OCI-LY3 (cell line): Measurements from ENCODE around the gene RAB25.

Experiments used
- H2AFZ ChIP-seq: fragments of 200-600, 300-600 bp; shearing (Covaris generic); 2 replicates; pipeline ENCODE4 v1.6.0; 2014; ENCODE audit warnings: antibody characterized with exemption, low read depth, low read length
- H3K27ac ChIP-seq: fragments of 200-600, 300-600 bp; sonication (generic); 2 replicates; pipeline ENCODE4 v1.5.1; 2014; ENCODE audit warnings: mild to moderate bottlenecking, low read length, moderate library complexity, mixed read lengths
- H3K27me3 ChIP-seq: fragments of 200-600, 300-600 bp; sonication (generic); 2 replicates; pipeline ENCODE4 v1.6.1; 2014; ENCODE audit warnings: low read depth, low read length, mixed read lengths
- H3K36me3 ChIP-seq: fragments of 200-600, 300-600 bp; sonication (generic); replicated peaks from 2 replicates; pipeline ENCODE3; 2014; ENCODE audit warnings: low read depth, low read length, mixed read lengths
- H3K4me1 ChIP-seq: fragments of 300-600, 200-600 bp; sonication (generic); 2 replicates; pipeline ENCODE4 v1.6.1; 2014; ENCODE audit warnings: low read length, mixed read lengths
- H3K4me2 ChIP-seq: fragments of 200-600, 300-600 bp; sonication (generic); 2 replicates; pipeline ENCODE4 v1.6.1; 2014; ENCODE audit warnings: low read length, mixed read lengths
- H3K4me3 ChIP-seq: fragments of 300-600, 200-600 bp; sonication (generic); 2 replicates; pipeline ENCODE4 v1.5.1; 2014; ENCODE audit warnings: antibody characterized with exemption, mild to moderate bottlenecking, low read length, moderate library complexity
- H3K79me2 ChIP-seq: fragments of 300-600, 200-600 bp; shearing (Covaris generic); 2 replicates; pipeline ENCODE4 v1.6.1; 2014; ENCODE audit warnings: mild to moderate bottlenecking, low read length, mixed read lengths
- H3K9ac ChIP-seq: fragments of 300-600, 200-600 bp; shearing (Covaris generic); 2 replicates; pipeline ENCODE4 v1.6.0; 2014; ENCODE audit warnings: mild to moderate bottlenecking, low read length, moderate library complexity
- H3K9me3 ChIP-seq: fragments of 200-600, 300-600 bp; shearing (Covaris generic); 2 replicates; pipeline ENCODE4 v1.6.1; 2014; ENCODE audit warnings: low read length, mixed read lengths; ENCODE audit not compliant: insufficient read depth
- H4K20me1 ChIP-seq: fragments of 200-600, 300-600 bp; sonication (generic); 2 replicates; pipeline ENCODE4 v1.6.1; 2016; ENCODE audit warnings: low read length, mixed read lengths; ENCODE audit not compliant: insufficient read depth
- CTCF ChIP-seq: fragments of 200-600, 300-600 bp; sonication (generic); IDR thresholded peaks from 2 replicates; pipeline ENCODE4 v1.5.1; 2014; ENCODE audit warnings: antibody characterized with exemption, low read length, low read depth
- EZH2phosphoT487 ChIP-seq: fragments of 200-600 bp; shearing (Covaris generic); IDR thresholded peaks from 2 replicates; pipeline ENCODE4 v1.6.1; 2018; ENCODE audit warnings: antibody characterized with exemption, mixed run types, low read depth

RAB25 gene

GRCh38 chr1:156099282-156099681 lies 38.3 kb downstream of the RAB25 start:
- Histone ChIP-seq H3K4me1 (peaks cover 47% of the 10 kb centered on the region), H3K9ac (no peak overlapping the region), H2AFZ (no peak overlapping the region), H3K27me3 (peaks cover 21% of the 10 kb centered on the region), H3K4me2 (no peak overlapping the region), H3K36me3 (no peaks in the 10 kb centered on the region), H3K79me2 (no peaks in the 10 kb centered on the region), H3K9me3 (no peaks in the 10 kb centered on the region), H3K4me3 (no peak overlapping the region), H4K20me1 (peaks cover 6% of the 10 kb centered on the region), H3K27ac (no peak overlapping the region)
- no peak for TF ChIP-seq EZH2phosphoT487
- no peak for TF ChIP-seq CTCF

DNA sequence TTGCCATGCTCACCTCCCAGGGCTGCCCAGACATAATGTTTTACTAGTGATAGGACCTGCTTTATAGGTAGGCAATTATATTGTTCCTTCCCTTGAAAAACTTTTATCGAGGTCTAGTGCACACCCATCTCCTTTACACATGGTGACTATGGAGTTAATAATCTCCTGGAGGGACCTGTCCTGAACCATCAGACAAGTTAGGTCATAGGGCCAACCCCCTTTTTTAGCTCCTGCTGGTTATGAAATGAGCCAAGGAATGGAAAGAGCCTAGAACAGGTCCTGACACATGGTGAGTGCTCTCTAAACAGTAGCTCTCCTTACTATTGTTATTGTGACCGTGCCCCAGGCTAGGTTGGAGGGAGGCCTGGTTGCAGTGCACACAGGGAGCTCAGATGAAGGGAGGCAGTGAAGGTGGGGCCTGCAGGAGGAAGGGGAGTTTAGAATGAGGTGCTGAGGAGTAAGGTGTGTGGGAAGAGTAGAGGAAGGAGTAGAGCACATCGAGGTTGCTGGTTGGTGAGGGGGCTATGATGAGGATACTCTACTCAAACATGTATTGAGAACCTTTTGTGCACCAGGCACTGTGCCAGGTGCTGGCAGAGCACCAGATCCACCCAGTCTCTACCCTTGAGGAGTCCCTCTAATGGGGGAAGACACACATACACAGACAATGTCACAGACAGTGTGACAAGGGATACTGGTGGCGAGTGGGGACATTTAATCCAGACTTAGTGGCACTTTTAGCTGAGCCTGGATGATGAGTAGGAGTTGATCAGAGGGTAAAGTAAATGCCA lies 39.4 kb downstream of the RAB25 start:
- no peak overlapping the region for H3K4me2 ChIP-seq
- peaks cover 6% of the 10 kb centered on the region for H4K20me1 ChIP-seq
- H3K4me1 ChIP-seq: peaks cover 58% of the 10 kb centered on the region
- no peak overlapping the region for H3K9ac ChIP-seq
- no peak overlapping the region for H3K27ac ChIP-seq
- H3K36me3 ChIP-seq: no peaks in the 10 kb centered on the region
- no peak overlapping the region for H3K4me3 ChIP-seq
- peaks cover 21% of the 10 kb centered on the region for H3K27me3 ChIP-seq
- no peaks in the 10 kb centered on the region for H3K9me3 ChIP-seq
- H3K79me2 ChIP-seq: no peaks in the 10 kb centered on the region
- no peak overlapping the region for H2AFZ ChIP-seq
- TF ChIP-seq CTCF (no peak), EZH2phosphoT487 (no peak)

- peaks cover 3% of the 10 kb centered on the region for H4K20me1 ChIP-seq
- H3K36me3 ChIP-seq: no peaks in the 10 kb centered on the region
- no peak overlapping the region for H3K27ac ChIP-seq
- H2AFZ ChIP-seq: no peak overlapping the region
- no peaks in the 10 kb centered on the region for H3K79me2 ChIP-seq
- H3K4me3 ChIP-seq: no peak overlapping the region
- peaks cover 16% of the 10 kb centered on the region for H3K27me3 ChIP-seq
- H3K9ac ChIP-seq: no peak overlapping the region
- H3K9me3 ChIP-seq: no peaks in the 10 kb centered on the region
- H3K4me1 ChIP-seq: peaks cover 51% of the 10 kb centered on the region
- no peak overlapping the region for H3K4me2 ChIP-seq
- no peak for TF ChIP-seq EZH2phosphoT487
- TF ChIP-seq CTCF: no peak
Measured at GRCh38 chr1:156101880-156102279, 40.9 kb downstream of the RAB25 start.

GRCh38 chr1:156102633-156103511 lies 41.9 kb downstream of the RAB25 start:
- Histone ChIP-seq H3K27me3 (peaks cover 16% of the 10 kb centered on the region), H2AFZ (no peak overlapping the region), H3K36me3 (no peaks in the 10 kb centered on the region), H3K4me2 (0 out of 2 replicates have a peak overlapping the region, but pooled peaks have one; percentile 13), H3K9ac (no peak overlapping the region), H3K27ac (no peak overlapping the region), H4K20me1 (no peaks in the 10 kb centered on the region), H3K9me3 (no peaks in the 10 kb centered on the region), H3K4me1 (peaks cover 43% of the 10 kb centered on the region), H3K4me3 (no peak overlapping the region), H3K79me2 (no peaks in the 10 kb centered on the region)
- TF ChIP-seq CTCF (no peak), EZH2phosphoT487 (no peak)
